Measurements from ENCODE around the gene CTDSP2. TPM values are rescaled to one million over a fixed set of nuclear protein-coding genes. Genes with fewer than 3 reads are reported as not detected.
A peak's percentile ranks its signal among the peaks of the same experiment; 100 is the strongest.
"Not testable (repeated sequence)": the region's sequence is repeated elsewhere in the genome, so short reads cannot be mapped to it uniquely, and the experiment has no call there.

Gene CTDSP2
- total RNA-seq, 1 donor from 2014 or later, result 105 TPM

- ATAC-seq (no peak), DNase-seq (ENCODE audit: missing footprints) (no peak)
- intact Hi-C loops (cut with DNase I), result no loop called here
These were observed 23.2 kb downstream of the CTDSP2 start for GRCh38 chr12:57823131-57823907.

GRCh38 chr12:57822392-57823130 is 24.0 kb downstream of the CTDSP2 start:
- intact Hi-C loops (cut with DNase I), result no loop called here

GRCh38 chr12:57821474-57822214 is 24.9 kb downstream of the CTDSP2 start:
- DNase-seq (ENCODE audit: missing footprints), result no peak
- intact Hi-C loops (cut with DNase I), result no loop called here
- ATAC-seq, result no peak

More at GRCh38 chr12:57822392-57823130, 24.0 kb downstream of the CTDSP2 start:
- ATAC-seq (no peak), DNase-seq (ENCODE audit: missing footprints) (no peak)

GRCh38 chr12:57821015-57821414 is 25.5 kb downstream of the CTDSP2 start:
- not testable (repeated sequence) for ATAC-seq

GRCh38 chr12:57820119-57820518 is 26.4 kb downstream of the CTDSP2 start:
- DNase-seq (ENCODE audit: missing footprints); intact Hi-C loops (cut with DNase I); ATAC-seq: not testable (repeated sequence)

More at GRCh38 chr12:57821015-57821414, 25.5 kb downstream of the CTDSP2 start:
- DNase-seq (ENCODE audit: missing footprints); intact Hi-C loops (cut with DNase I): not testable (repeated sequence)

GRCh38 chr12:57817990-57818331 is 28.6 kb downstream of the CTDSP2 start:
- ATAC-seq; intact Hi-C loops (cut with DNase I): not testable (repeated sequence)

GRCh38 chr12:57817261-57817989 is 29.1 kb downstream of the CTDSP2 start:
- intact Hi-C loops (cut with DNase I), result no loop called here
- ATAC-seq, result peak; percentile 14
- no peak for DNase-seq (ENCODE audit: missing footprints)

More at GRCh38 chr12:57817990-57818331, 28.6 kb downstream of the CTDSP2 start:
- DNase-seq (ENCODE audit: missing footprints), result not testable (repeated sequence)

GRCh38 chr12:57816855-57817151 is 29.7 kb downstream of the CTDSP2 start:
- DNase-seq (ENCODE audit: missing footprints), result no peak
- peak; percentile 80 for ATAC-seq
- intact Hi-C loops (cut with DNase I), result no loop called here

- ATAC-seq (no peak), DNase-seq (ENCODE audit: missing footprints) (no peak)
- intact Hi-C loops (cut with DNase I), result no loop called here
These were observed 30.3 kb downstream of the CTDSP2 start for GRCh38 chr12:57816001-57816854.

GRCh38 chr12:57815177-57816000 is 31.1 kb downstream of the CTDSP2 start:
- DNase-seq (ENCODE audit: missing footprints), result no peak
- intact Hi-C loops (cut with DNase I), result no loop called here
- no peak for ATAC-seq

- intact Hi-C loops (cut with DNase I), result no loop called here
- no peak for DNase-seq (ENCODE audit: missing footprints)
- no peak for ATAC-seq
These were observed 32.4 kb downstream of the CTDSP2 start for GRCh38 chr12:57813971-57814772.

GRCh38 chr12:57813111-57813970 is 33.2 kb downstream of the CTDSP2 start:
- intact Hi-C loops (cut with DNase I), result no loop called here
- no peak for DNase-seq (ENCODE audit: missing footprints)
- ATAC-seq, result no peak

GRCh38 chr12:57811028-57811755 is 35.3 kb downstream of the CTDSP2 start:
- ATAC-seq (no peak), DNase-seq (ENCODE audit: missing footprints) (no peak)
- intact Hi-C loops (cut with DNase I), result no loop called here

GRCh38 chr12:57810450-57810849 is 36.1 kb downstream of the CTDSP2 start:
- intact Hi-C loops (cut with DNase I), result no loop called here
- ATAC-seq (no peak), DNase-seq (ENCODE audit: missing footprints) (no peak)

- no peak for ATAC-seq
- intact Hi-C loops (cut with DNase I), result no loop called here
These were observed 37.1 kb downstream of the CTDSP2 start for GRCh38 chr12:57809425-57809824.

More at GRCh38 chr12:57809425-57809824, 37.1 kb downstream of the CTDSP2 start:
- DNase-seq (ENCODE audit: missing footprints), result no peak
